Activated CD4-positive, alpha-beta T cell treated with anti-CD3 and anti-CD28 coated beads, Interleukin-2, amount 50 U/mL, for 48 hours (primary cell): Measurements from ENCODE around the gene NR6A1.
A peak's percentile ranks its signal among the peaks of the same experiment; 100 is the strongest.

ENCODE experiments used
- DNase-seq, 2 experiments: peaks; one replicate each; pipeline ENCODE4 v3.0.0-alpha.2; 2020

The NR6A1 gene

GRCh38 chr9:124720429-124721108 lies 50.5 kb downstream of the NR6A1 start:
- no peak for DNase-seq

- DNase-seq, result no peak
Observed at GRCh38 chr9:124718928-124719327, 52.2 kb downstream of the NR6A1 start.

GRCh38 chr9:124717597-124717996 lies 53.5 kb downstream of the NR6A1 start:
- no peak for DNase-seq

GRCh38 chr9:124716808-124717207 lies 54.3 kb downstream of the NR6A1 start:
- peak; percentile 9 to 27 for DNase-seq

- DNase-seq, result no peak
Observed at GRCh38 chr9:124710766-124711165, 60.3 kb downstream of the NR6A1 start.

- no peak for DNase-seq
Observed at GRCh38 chr9:124709292-124709690, 61.8 kb downstream of the NR6A1 start.

- DNase-seq, result no peak
Observed at GRCh38 chr9:124708633-124709291, 62.3 kb downstream of the NR6A1 start.

GRCh38 chr9:124708074-124708473 lies 63.0 kb downstream of the NR6A1 start:
- DNase-seq, result no peak

GRCh38 chr9:124707666-124708065 lies 63.4 kb downstream of the NR6A1 start:
- no peak for DNase-seq

- no peak for DNase-seq
Observed at GRCh38 chr9:124706685-124707084, 64.4 kb downstream of the NR6A1 start.

GRCh38 chr9:124699575-124699974 lies 71.5 kb downstream of the NR6A1 start:
- DNase-seq, result no peak

- DNase-seq, result no peak
Observed at GRCh38 chr9:124698265-124698664, 72.8 kb downstream of the NR6A1 start.

- no peak for DNase-seq
Observed at GRCh38 chr9:124697326-124698200, 73.5 kb downstream of the NR6A1 start.

GRCh38 chr9:124696101-124696500 lies 75.0 kb downstream of the NR6A1 start:
- no peak for DNase-seq

- DNase-seq, result no peak
Observed at GRCh38 chr9:124695280-124695890, 75.7 kb downstream of the NR6A1 start.

GRCh38 chr9:124694414-124695279 lies 76.5 kb downstream of the NR6A1 start:
- no peak for DNase-seq

- DNase-seq, result no peak
Observed at GRCh38 chr9:124693403-124693802, 77.7 kb downstream of the NR6A1 start.

- no peak for DNase-seq
Observed at GRCh38 chr9:124688238-124688904, 82.7 kb downstream of the NR6A1 start.

- no peak for DNase-seq
Observed at GRCh38 chr9:124686918-124687317, 84.2 kb downstream of the NR6A1 start.

GRCh38 chr9:124685217-124685616 lies 85.9 kb downstream of the NR6A1 start:
- DNase-seq, result no peak

- DNase-seq, result no peak
Observed at GRCh38 chr9:124684169-124684568, 86.9 kb downstream of the NR6A1 start.

- no peak for DNase-seq
Observed at GRCh38 chr9:124683043-124683442, 88.1 kb downstream of the NR6A1 start.
